A673 (cell line): ENCODE data around the gene OR56A3. TPM values are rescaled to one million over a fixed set of nuclear protein-coding genes. Genes with fewer than 3 reads are reported as not detected.

ENCODE experiments used
- BruUV-seq: library from RNA; stranded (reverse); fragments of 400-500 nt; replicated peaks from 2 replicates; lab custom pipeline; 2021; lab: Mats Ljungman, UMichigan
- CTCF ChIA-PET: fragments of 300-600 bp; sonication (Branson Sonifier 250); formaldehyde crosslinking; loops from one replicate; lab custom pipeline; 2022; ENCODE audit warnings: antibody characterized with exemption; lab: Charles Lee
- POLR2A ChIA-PET: fragments of 300-600 bp; sonication (Branson Sonifier 250); formaldehyde crosslinking; loops from one replicate; lab custom pipeline; 2022; ENCODE audit warnings: antibody characterized with exemption; ENCODE audit not compliant: low non-redundant PET; lab: Charles Lee
- DNase-seq: peaks from one replicate; pipeline ENCODE4 v3.0.0-alpha.2; 2015; ENCODE audit warnings: low spot score
- H3K27ac ChIP-seq: fragments of 200-600 bp; sonication (generic); 2 replicates; pipeline ENCODE4 v1.5.1; 2016; ENCODE audit warnings: mixed run types, low read depth, mild to moderate bottlenecking, mixed read lengths, antibody characterized with exemption, low read length; ENCODE audit not compliant: poor library complexity, severe bottlenecking
- H3K27me3 ChIP-seq: fragments of 200-600 bp; sonication (generic); replicated peaks from 2 replicates; pipeline ENCODE4 v1.6.1; 2017; ENCODE audit warnings: mixed run types, low read depth, mild to moderate bottlenecking, mixed read lengths, antibody characterized with exemption, low read length; ENCODE audit not compliant: insufficient read depth, poor library complexity
- H3K36me3 ChIP-seq: fragments of 200-600 bp; sonication (generic); 2 replicates; pipeline ENCODE4 v1.6.1; 2016; ENCODE audit warnings: mixed run types, mild to moderate bottlenecking, mixed read lengths, antibody characterized with exemption, low read length; ENCODE audit not compliant: insufficient read depth, poor library complexity, severe bottlenecking
- H3K4me1 ChIP-seq: fragments of 200-600 bp; sonication (generic); 2 replicates; pipeline ENCODE4 v1.6.1; 2017; ENCODE audit warnings: mixed run types, mild to moderate bottlenecking, mixed read lengths, antibody characterized with exemption, low read length; ENCODE audit not compliant: insufficient read depth, poor library complexity, severe bottlenecking
- H3K4me3 ChIP-seq: fragments of 200-600 bp; sonication (generic); 2 replicates; pipeline ENCODE4 v1.5.1; 2016; ENCODE audit warnings: low read depth, mixed run types, mild to moderate bottlenecking, mixed read lengths, low read length; ENCODE audit not compliant: poor library complexity, severe bottlenecking
- H3K9me3 ChIP-seq: fragments of 200-600 bp; sonication (generic); 2 replicates; pipeline ENCODE4 v1.6.1; 2016; ENCODE audit warnings: mixed run types, low read depth, mild to moderate bottlenecking, mixed read lengths, antibody characterized with exemption, low read length; ENCODE audit not compliant: poor library complexity, severe bottlenecking
- EZH2 ChIP-seq: fragments of 200-600 bp; sonication (generic); IDR thresholded peaks from 2 replicates; pipeline ENCODE4 v1.6.1; 2017; ENCODE audit warnings: borderline replicate concordance, low read depth, mild to moderate bottlenecking, mixed read lengths, antibody characterized with exemption, low read length; ENCODE audit not compliant: poor library complexity, severe bottlenecking
- intact Hi-C: fragments of 100-400 bp; cut with micrococcal nuclease; formaldehyde crosslinking; loops from one replicate; pipeline ENCODE4 v1.10.0; 2022; ENCODE audit not compliant: unreplicated experiment
- total RNA-seq: library from RNA; stranded (reverse); gene quantifications from 2 replicates; pipeline ENCODE4 v1.2.3, GENCODE V29; 2021
- TF ChIP-seq, protein P1 (sequence below): fragments of 300-800, 200-600 bp; sonication (generic); conservative IDR thresholded peaks from 2 replicates; pipeline ENCODE4 v1.5.1; 2017; ENCODE audit warnings: low read depth, mild to moderate bottlenecking, antibody characterized with exemption, low read length, moderate library complexity, mixed read lengths

Gene OR56A3
- total RNA-seq, 1 experiment from 2014 or later, result not detected

DNA sequence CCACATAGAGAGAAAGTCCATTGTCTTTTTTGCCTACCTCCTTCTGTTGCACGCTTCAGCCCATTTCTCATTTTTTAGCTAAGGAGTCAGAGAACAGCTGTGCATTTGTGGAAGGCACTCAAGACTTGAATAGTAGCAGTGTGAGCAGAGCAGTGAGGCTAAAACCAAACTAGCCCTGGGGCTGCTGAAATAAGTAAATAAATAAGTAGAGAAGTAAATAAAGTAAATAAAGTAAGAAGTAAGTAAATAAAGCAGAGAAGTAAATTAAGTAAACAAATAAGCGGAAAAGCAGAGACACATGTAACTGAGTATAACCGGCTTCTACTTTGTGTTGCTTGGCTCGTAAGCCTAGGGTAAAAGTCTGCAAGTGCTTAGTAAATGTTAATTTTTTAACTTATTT, 47.2 kb downstream of the OR56A3 start:
- no peaks in the 10 kb centered on the region for H3K36me3 ChIP-seq
- no peak overlapping the region for H3K4me3 ChIP-seq
- H3K9me3 ChIP-seq, result no peaks in the 10 kb centered on the region
- POLR2A ChIA-PET, result no interaction called here
- CTCF ChIA-PET, result no interaction called here
- intact Hi-C loops, result no loop called here
- no peaks in the 10 kb centered on the region for H3K27me3 ChIP-seq
- H3K27ac ChIP-seq, result no peak overlapping the region
- TF ChIP-seq, protein P1, sequence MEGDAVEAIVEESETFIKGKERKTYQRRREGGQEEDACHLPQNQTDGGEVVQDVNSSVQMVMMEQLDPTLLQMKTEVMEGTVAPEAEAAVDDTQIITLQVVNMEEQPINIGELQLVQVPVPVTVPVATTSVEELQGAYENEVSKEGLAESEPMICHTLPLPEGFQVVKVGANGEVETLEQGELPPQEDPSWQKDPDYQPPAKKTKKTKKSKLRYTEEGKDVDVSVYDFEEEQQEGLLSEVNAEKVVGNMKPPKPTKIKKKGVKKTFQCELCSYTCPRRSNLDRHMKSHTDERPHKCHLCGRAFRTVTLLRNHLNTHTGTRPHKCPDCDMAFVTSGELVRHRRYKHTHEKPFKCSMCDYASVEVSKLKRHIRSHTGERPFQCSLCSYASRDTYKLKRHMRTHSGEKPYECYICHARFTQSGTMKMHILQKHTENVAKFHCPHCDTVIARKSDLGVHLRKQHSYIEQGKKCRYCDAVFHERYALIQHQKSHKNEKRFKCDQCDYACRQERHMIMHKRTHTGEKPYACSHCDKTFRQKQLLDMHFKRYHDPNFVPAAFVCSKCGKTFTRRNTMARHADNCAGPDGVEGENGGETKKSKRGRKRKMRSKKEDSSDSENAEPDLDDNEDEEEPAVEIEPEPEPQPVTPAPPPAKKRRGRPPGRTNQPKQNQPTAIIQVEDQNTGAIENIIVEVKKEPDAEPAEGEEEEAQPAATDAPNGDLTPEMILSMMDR, result no peak
- TF ChIP-seq EZH2, result no peak
- DNase-seq, result no peak
- BruUV-seq, result no TSS peak
- H3K4me1 ChIP-seq, result no peaks in the 10 kb centered on the region

DNA sequence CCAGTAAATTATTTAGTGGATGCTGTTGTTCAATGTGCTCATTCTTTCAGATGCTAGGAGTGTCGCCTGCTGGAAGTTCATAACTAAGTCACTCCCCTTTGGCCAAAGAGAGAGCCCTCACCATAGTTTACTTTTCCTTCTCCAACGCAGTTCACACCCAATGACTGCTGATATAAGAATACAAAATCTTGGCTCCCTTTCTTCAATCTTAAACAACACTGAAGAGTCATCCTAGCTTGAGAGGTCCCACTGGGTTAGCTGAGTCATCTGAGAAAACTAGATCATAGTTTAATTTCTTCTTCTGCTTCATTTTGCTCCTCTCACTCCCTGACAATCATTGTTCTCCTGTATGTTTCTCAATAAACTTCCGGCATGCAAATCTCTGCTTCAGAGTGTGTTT, 50.1 kb downstream of the OR56A3 start:
- H3K36me3 ChIP-seq, result no peaks in the 10 kb centered on the region
- TF ChIP-seq, protein P1, result no peak
- no peak for TF ChIP-seq EZH2
- H3K27me3 ChIP-seq, result no peaks in the 10 kb centered on the region
- no peak for DNase-seq
- intact Hi-C loops, result loop anchor here (10.0 kb wide), 1 partner anchor 363 kb away; no protein-coding TSS in a partner anchor
- H3K9me3 ChIP-seq, result no peaks in the 10 kb centered on the region
- no peak overlapping the region for H3K27ac ChIP-seq
- no peaks in the 10 kb centered on the region for H3K4me1 ChIP-seq
- no peak overlapping the region for H3K4me3 ChIP-seq
- ChIA-PET CTCF (interaction anchor here (1.0 kb wide), 1 partner anchor 371 kb away, joined by 7 read pairs; no protein-coding TSS in a partner anchor), POLR2A (no interaction called here)
- no TSS peak for BruUV-seq

DNA sequence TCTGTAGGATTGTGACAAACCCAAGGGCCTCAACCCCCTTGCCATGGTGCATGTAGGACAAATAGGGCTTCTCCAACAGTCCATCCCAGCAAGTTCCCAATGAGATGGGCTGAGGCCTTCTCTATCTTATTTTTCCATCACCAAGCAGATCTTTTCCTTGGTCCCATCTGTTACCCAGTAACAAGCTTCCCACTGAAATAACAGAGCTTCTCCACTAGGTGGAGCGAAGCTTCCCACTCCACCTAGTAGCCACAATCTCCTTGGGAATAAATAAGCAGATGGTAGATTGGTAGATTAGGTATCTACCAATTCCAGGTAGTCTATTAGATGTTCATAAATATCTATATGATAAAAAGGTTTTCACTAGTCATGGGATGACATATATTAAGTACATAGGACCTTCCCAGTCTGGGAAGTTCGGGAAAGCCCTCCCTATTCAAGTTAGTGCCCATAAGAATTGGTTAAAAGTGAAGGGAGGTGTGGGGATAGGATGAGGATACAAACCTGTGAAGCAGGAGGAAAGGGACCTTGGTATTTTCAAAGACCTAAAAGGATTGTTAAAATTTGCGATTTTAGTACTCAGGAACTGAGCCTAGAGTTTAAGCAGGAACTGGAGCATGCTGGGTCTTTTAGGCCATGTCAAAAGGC, 50.7 kb downstream of the OR56A3 start:
- ChIA-PET CTCF (interaction anchor here (1.0 kb wide), 1 partner anchor 370 kb away, joined by 7 read pairs; no protein-coding TSS in a partner anchor), POLR2A (no interaction called here)
- Histone ChIP-seq H3K4me1 (no peaks in the 10 kb centered on the region), H3K4me3 (no peak overlapping the region), H3K27ac (no peak overlapping the region), H3K27me3 (no peaks in the 10 kb centered on the region), H3K36me3 (no peaks in the 10 kb centered on the region), H3K9me3 (no peaks in the 10 kb centered on the region)
- TF ChIP-seq EZH2, result no peak
- TF ChIP-seq, protein P1, result peak; percentile 72
- no TSS peak for BruUV-seq
- intact Hi-C loops, result loop anchor here (10.0 kb wide), 1 partner anchor 362 kb away; no protein-coding TSS in a partner anchor
- DNase-seq, result peak; percentile 35
